Muscle layer of duodenum (tissue), 2 donors: ENCODE results near the gene AP3B1.

Experiments
- H3K27ac ChIP-seq: one replicate; pipeline ENCODE4 v1.7.0; 2013; ENCODE audit warnings: mild to moderate bottlenecking, low read length
- H3K27me3 ChIP-seq: one replicate; pipeline ENCODE4 v1.7.0; 2013; ENCODE audit warnings: low read depth, mild to moderate bottlenecking, control low read depth, low read length
- H3K36me3 ChIP-seq, 2 donors: one replicate each; pipeline ENCODE4 v1.7.0; 2013; ENCODE audit warnings: low read length in 2 of 2, control low read depth in 1 of 2, mild to moderate bottlenecking in 1 of 2; ENCODE audit not compliant: insufficient read depth in 2 of 2, control insufficient read depth in 1 of 2
- H3K4me1 ChIP-seq, 2 donors: one replicate each; pipeline ENCODE4 v1.7.0; 2013; ENCODE audit warnings: low read length in 2 of 2, mild to moderate bottlenecking in 2 of 2, control low read depth in 1 of 2, moderate library complexity in 1 of 2; ENCODE audit not compliant: insufficient read depth in 2 of 2, control insufficient read depth in 1 of 2
- H3K4me3 ChIP-seq, 2 donors: one replicate each; pipeline ENCODE4 v1.7.0; 2013; ENCODE audit warnings: low read length in 2 of 2, low read depth in 1 of 2, mild to moderate bottlenecking in 1 of 2
- H3K9me3 ChIP-seq, 2 donors: one replicate each; pipeline ENCODE4 v1.7.0; 2013; ENCODE audit warnings: low read length in 2 of 2, control low read depth in 1 of 2, mild to moderate bottlenecking in 1 of 2; ENCODE audit not compliant: control insufficient read depth in 1 of 2
- donor health status: healthy.

AP3B1 gene

GRCh38 chr5:78016863-78017529 is 277.5 kb downstream of the AP3B1 start:
- Histone ChIP-seq H3K36me3 (peaks cover 4 to 5% of the 10 kb centered on the region in 2 donors), H3K27me3 (no peaks in the 10 kb centered on the region), H3K27ac (no peak overlapping the region), H3K4me1 (no peaks in the 10 kb centered on the region), H3K9me3 (no peaks in the 10 kb centered on the region), H3K4me3 (no peak overlapping the region)

- Histone ChIP-seq H3K36me3 (peaks cover 4 to 5% of the 10 kb centered on the region in 2 donors), H3K27me3 (no peaks in the 10 kb centered on the region), H3K4me1 (no peaks in the 10 kb centered on the region), H3K27ac (no peak overlapping the region), H3K9me3 (no peaks in the 10 kb centered on the region), H3K4me3 (no peak overlapping the region)
These were observed 284.5 kb downstream of the AP3B1 start for GRCh38 chr5:78009937-78010527.

GRCh38 chr5:78008356-78008967 is 286.0 kb downstream of the AP3B1 start:
- Histone ChIP-seq H3K4me1 (no peaks in the 10 kb centered on the region), H3K9me3 (no peaks in the 10 kb centered on the region), H3K36me3 (no peaks in the 10 kb centered on the region), H3K4me3 (no peak overlapping the region), H3K27me3 (no peaks in the 10 kb centered on the region), H3K27ac (no peak overlapping the region)

GRCh38 chr5:78007233-78007632 is 287.3 kb downstream of the AP3B1 start:
- Histone ChIP-seq H3K4me1 (no peaks in the 10 kb centered on the region), H3K27me3 (no peaks in the 10 kb centered on the region), H3K4me3 (no peak overlapping the region), H3K27ac (no peak overlapping the region), H3K36me3 (peaks cover 0 to 4% of the 10 kb centered on the region in 2 donors), H3K9me3 (no peaks in the 10 kb centered on the region)

- Histone ChIP-seq H3K4me1 (no peaks in the 10 kb centered on the region), H3K27ac (no peak overlapping the region), H3K4me3 (no peak overlapping the region), H3K36me3 (peaks cover 0 to 4% of the 10 kb centered on the region in 2 donors), H3K27me3 (no peaks in the 10 kb centered on the region), H3K9me3 (no peaks in the 10 kb centered on the region)
These were observed 288.0 kb downstream of the AP3B1 start for GRCh38 chr5:78006449-78006848.

GRCh38 chr5:78005021-78005785 is 289.3 kb downstream of the AP3B1 start:
- no peaks in the 10 kb centered on the region for H3K27me3 ChIP-seq
- no peak overlapping the region for H3K27ac ChIP-seq
- no peaks in the 10 kb centered on the region for H3K4me1 ChIP-seq
- H3K9me3 ChIP-seq, result no peaks in the 10 kb centered on the region
- H3K36me3 ChIP-seq, result peaks cover 0 to 4% of the 10 kb centered on the region in 2 donors
- H3K4me3 ChIP-seq, result no peak overlapping the region

GRCh38 chr5:78004559-78004958 is 289.9 kb downstream of the AP3B1 start:
- H3K27me3 ChIP-seq, result no peaks in the 10 kb centered on the region
- no peaks in the 10 kb centered on the region for H3K9me3 ChIP-seq
- H3K4me3 ChIP-seq, result no peak overlapping the region
- H3K27ac ChIP-seq, result no peak overlapping the region
- H3K4me1 ChIP-seq, result no peaks in the 10 kb centered on the region
- peaks cover 0 to 4% of the 10 kb centered on the region in 2 donors for H3K36me3 ChIP-seq

- Histone ChIP-seq H3K9me3 (no peaks in the 10 kb centered on the region), H3K27ac (no peak overlapping the region), H3K4me1 (no peaks in the 10 kb centered on the region), H3K4me3 (no peak overlapping the region), H3K36me3 (peaks cover 0 to 4% of the 10 kb centered on the region in 2 donors), H3K27me3 (no peaks in the 10 kb centered on the region)
These were observed 290.6 kb downstream of the AP3B1 start for GRCh38 chr5:78003919-78004318.

- H3K36me3 ChIP-seq, result peaks cover 0 to 6% of the 10 kb centered on the region in 2 donors
- H3K4me1 ChIP-seq, result no peaks in the 10 kb centered on the region
- no peak overlapping the region for H3K27ac ChIP-seq
These were observed 291.0 kb downstream of the AP3B1 start for GRCh38 chr5:78003450-78003849.

GRCh38 chr5:78002690-78003089 is 291.8 kb downstream of the AP3B1 start:
- Histone ChIP-seq H3K36me3 (peaks cover 0 to 8% of the 10 kb centered on the region in 2 donors), H3K4me1 (no peaks in the 10 kb centered on the region), H3K9me3 (no peaks in the 10 kb centered on the region), H3K27ac (no peak overlapping the region), H3K4me3 (no peak overlapping the region), H3K27me3 (no peaks in the 10 kb centered on the region)

More at GRCh38 chr5:78003450-78003849, 291.0 kb downstream of the AP3B1 start:
- no peak overlapping the region for H3K4me3 ChIP-seq
- H3K9me3 ChIP-seq, result no peaks in the 10 kb centered on the region
- no peaks in the 10 kb centered on the region for H3K27me3 ChIP-seq

- no peaks in the 10 kb centered on the region for H3K27me3 ChIP-seq
- H3K9me3 ChIP-seq, result no peaks in the 10 kb centered on the region
- no peaks in the 10 kb centered on the region for H3K4me1 ChIP-seq
- peaks cover 0 to 12% of the 10 kb centered on the region in 2 donors for H3K36me3 ChIP-seq
- no peak overlapping the region for H3K27ac ChIP-seq
- no peak overlapping the region for H3K4me3 ChIP-seq
These were observed 293.3 kb downstream of the AP3B1 start for GRCh38 chr5:78001197-78001596.
